Brain microvascular endothelial cell (primary cell): ENCODE data around the gene SLC9A8.

Source experiments
- DNase-seq: peaks from one replicate; pipeline ENCODE4 v3.0.0-alpha.2; 2020
- H3K27ac ChIP-seq: fragments of 250-450 bp; sonication (Bioruptor Pico); 2 replicates; pipeline ENCODE4 v1.5.1; 2020; ENCODE audit warnings: mild to moderate bottlenecking, moderate library complexity
- H3K27me3 ChIP-seq: fragments of 250-450 bp; sonication (Bioruptor Pico); replicated peaks from 2 replicates; pipeline ENCODE4 v1.5.1; 2020; ENCODE audit warnings: mild to moderate bottlenecking
- H3K36me3 ChIP-seq: fragments of 250-450 bp; sonication (Bioruptor Pico); replicated peaks from 2 replicates; pipeline ENCODE4 v1.5.1; 2020; ENCODE audit warnings: mild to moderate bottlenecking
- H3K4me3 ChIP-seq: 2 replicates; pipeline ENCODE4 v1.5.1; 2011; ENCODE audit warnings: low read depth, mild to moderate bottlenecking, control low read depth, low read length, moderate library complexity
- in situ Hi-C: cut with HindIII; loops from 2 replicates; pipeline ENCODE4 v1.10.0; 2017; ENCODE audit warnings: low sequenced_read_pairs, low pct_ligation_motif_present
- TF ChIP-seq, protein P1 (sequence below): IDR thresholded peaks from 2 replicates; pipeline ENCODE4 v1.5.1; 2011; ENCODE audit warnings: low read depth, mild to moderate bottlenecking, moderate library complexity, low read length, control low read depth, inconsistent platforms; ENCODE audit errors: missing control alignments

Gene SLC9A8

GRCh38 chr20:49907405-49908257 is 95.0 kb downstream of the SLC9A8 start:
- in situ Hi-C loops = no loop called here
- TF ChIP-seq, protein P1, sequence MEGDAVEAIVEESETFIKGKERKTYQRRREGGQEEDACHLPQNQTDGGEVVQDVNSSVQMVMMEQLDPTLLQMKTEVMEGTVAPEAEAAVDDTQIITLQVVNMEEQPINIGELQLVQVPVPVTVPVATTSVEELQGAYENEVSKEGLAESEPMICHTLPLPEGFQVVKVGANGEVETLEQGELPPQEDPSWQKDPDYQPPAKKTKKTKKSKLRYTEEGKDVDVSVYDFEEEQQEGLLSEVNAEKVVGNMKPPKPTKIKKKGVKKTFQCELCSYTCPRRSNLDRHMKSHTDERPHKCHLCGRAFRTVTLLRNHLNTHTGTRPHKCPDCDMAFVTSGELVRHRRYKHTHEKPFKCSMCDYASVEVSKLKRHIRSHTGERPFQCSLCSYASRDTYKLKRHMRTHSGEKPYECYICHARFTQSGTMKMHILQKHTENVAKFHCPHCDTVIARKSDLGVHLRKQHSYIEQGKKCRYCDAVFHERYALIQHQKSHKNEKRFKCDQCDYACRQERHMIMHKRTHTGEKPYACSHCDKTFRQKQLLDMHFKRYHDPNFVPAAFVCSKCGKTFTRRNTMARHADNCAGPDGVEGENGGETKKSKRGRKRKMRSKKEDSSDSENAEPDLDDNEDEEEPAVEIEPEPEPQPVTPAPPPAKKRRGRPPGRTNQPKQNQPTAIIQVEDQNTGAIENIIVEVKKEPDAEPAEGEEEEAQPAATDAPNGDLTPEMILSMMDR = no peak
- Histone ChIP-seq H3K36me3 (peaks cover 27% of the 10 kb centered on the region), H3K27ac (no peak overlapping the region), H3K4me3 (no peak overlapping the region), H3K27me3 (no peaks in the 10 kb centered on the region)
- no peak for DNase-seq

- TF ChIP-seq, protein P1 = no peak
- H3K27me3 ChIP-seq = no peaks in the 10 kb centered on the region
- H3K36me3 ChIP-seq = peaks cover 27% of the 10 kb centered on the region
- DNase-seq = no peak
- H3K27ac ChIP-seq = no peak overlapping the region
- no peak overlapping the region for H3K4me3 ChIP-seq
- in situ Hi-C loops = no loop called here
Measured at GRCh38 chr20:49908258-49908565, 95.6 kb downstream of the SLC9A8 start.

DNA sequence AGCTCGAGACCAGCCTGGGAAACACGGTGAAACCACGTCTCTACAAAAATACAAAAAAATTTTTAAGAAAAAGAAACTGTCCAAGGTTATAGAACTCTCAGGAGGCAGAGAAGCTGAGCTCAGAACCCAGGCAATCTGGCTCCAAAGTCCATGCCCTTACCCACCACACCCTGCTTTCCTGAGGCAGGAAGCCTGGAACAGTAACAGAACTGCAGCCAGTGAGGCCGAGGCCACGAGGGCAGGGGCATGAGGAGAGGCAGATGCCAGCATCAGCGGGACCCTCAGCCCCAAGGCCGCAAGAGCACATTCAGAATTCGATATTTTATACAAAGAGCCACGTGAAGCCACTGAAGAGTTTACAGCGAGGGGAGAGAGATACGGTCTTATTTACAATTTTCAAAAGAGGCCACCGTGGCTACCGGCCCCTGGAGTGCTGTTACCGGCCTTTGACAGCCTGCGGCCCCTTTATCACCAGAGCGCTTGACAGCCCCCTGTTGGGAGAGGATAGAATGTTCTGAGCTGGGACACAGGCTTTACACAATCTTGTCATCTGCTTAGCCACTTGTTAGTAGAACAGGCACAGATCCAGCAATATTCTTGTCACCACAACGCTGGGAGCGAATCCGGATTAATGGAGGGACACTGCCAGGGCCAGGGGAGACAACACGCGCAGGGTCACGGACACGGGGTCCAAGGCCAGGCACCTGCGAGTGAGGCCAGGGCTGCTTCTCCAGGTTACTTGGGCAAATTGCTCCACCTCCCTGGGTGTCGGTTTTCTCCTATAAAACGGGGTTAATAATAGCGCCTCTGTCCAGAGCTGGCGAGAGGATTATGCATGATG is 97.1 kb downstream of the SLC9A8 start:
- H3K27me3 ChIP-seq = no peaks in the 10 kb centered on the region
- no peak overlapping the region for H3K27ac ChIP-seq
- DNase-seq = no peak
- no peak overlapping the region for H3K4me3 ChIP-seq
- peaks cover 27% of the 10 kb centered on the region for H3K36me3 ChIP-seq
- in situ Hi-C loops = no loop called here
- TF ChIP-seq, protein P1 = peak; percentile 57

- in situ Hi-C loops = no loop called here
- H3K4me3 ChIP-seq = no peak overlapping the region
- DNase-seq = no peak
- H3K27me3 ChIP-seq = no peaks in the 10 kb centered on the region
- TF ChIP-seq, protein P1 = no peak
- peaks cover 22% of the 10 kb centered on the region for H3K36me3 ChIP-seq
- no peak overlapping the region for H3K27ac ChIP-seq
Measured at GRCh38 chr20:49910340-49910706, 97.7 kb downstream of the SLC9A8 start.

- TF ChIP-seq, protein P1 = no peak
- H3K36me3 ChIP-seq = peaks cover 7% of the 10 kb centered on the region
- in situ Hi-C loops = no loop called here
- no peak for DNase-seq
- no peak overlapping the region for H3K4me3 ChIP-seq
- H3K27me3 ChIP-seq = no peaks in the 10 kb centered on the region
- H3K27ac ChIP-seq = no peak overlapping the region
Measured at GRCh38 chr20:49913399-49914047, 100.9 kb downstream of the SLC9A8 start.
